ENCODE data around the gene PDPR. TPM values are rescaled to one million over a fixed set of nuclear protein-coding genes. Genes with fewer than 3 reads are reported as not detected.
"Not testable (repeated sequence)": the region's sequence is repeated elsewhere in the genome, so short reads cannot be mapped to it uniquely, and the experiment has no call there.

The PDPR gene
- total RNA-seq = 17.7 and 20.4 TPM in 2 replicates

GRCh38 chr16:70113982-70114826 is at the start of gene PDPR:
Gene PDPR, plus strand, starts transcription at chr16:70114332. Its CDS starts 6,161 bp downstream, at chr16:70120493.
- peak; percentile 92 for DNase-seq (ENCODE audit: low read depth in 2 of 2)

- DNase-seq (ENCODE audit: low read depth in 2 of 2) = peak; percentile 18 to 48
Observed at GRCh38 chr16:70064841-70065370, 49.2 kb upstream of the PDPR start.

GRCh38 chr16:70065376-70065745 is 48.8 kb upstream of the PDPR start:
- not testable (repeated sequence) for DNase-seq (ENCODE audit: low read depth in 2 of 2)

- peak; percentile 79 to 91 for DNase-seq (ENCODE audit: low read depth in 2 of 2)
Observed at GRCh38 chr16:70065746-70066658, 48.1 kb upstream of the PDPR start.

GRCh38 chr16:70066751-70067150 is 47.4 kb upstream of the PDPR start:
- not testable (repeated sequence) for DNase-seq (ENCODE audit: low read depth in 2 of 2)

GRCh38 chr16:70079081-70079480 is 35.1 kb upstream of the PDPR start:
- DNase-seq (ENCODE audit: low read depth in 2 of 2) = not testable (repeated sequence)

- not testable (repeated sequence) for DNase-seq (ENCODE audit: low read depth in 2 of 2)
Observed at GRCh38 chr16:70081219-70081618, 32.9 kb upstream of the PDPR start.

GRCh38 chr16:70083931-70084330 is 30.2 kb upstream of the PDPR start:
- DNase-seq (ENCODE audit: low read depth in 2 of 2) = not testable (repeated sequence)

- not testable (repeated sequence) for DNase-seq (ENCODE audit: low read depth in 2 of 2)
Observed at GRCh38 chr16:70088160-70088559, 26.0 kb upstream of the PDPR start.

- DNase-seq (ENCODE audit: low read depth in 2 of 2) = not testable (repeated sequence)
Observed at GRCh38 chr16:70088877-70089276, 25.3 kb upstream of the PDPR start.

GRCh38 chr16:70089289-70089688 is 24.8 kb upstream of the PDPR start:
- DNase-seq (ENCODE audit: low read depth in 2 of 2) = not testable (repeated sequence)

- DNase-seq (ENCODE audit: low read depth in 2 of 2) = peak in 1 of 2 donors; percentile 72
Observed at GRCh38 chr16:70091104-70091503, 23.0 kb upstream of the PDPR start.

- not testable (repeated sequence) for DNase-seq (ENCODE audit: low read depth in 2 of 2)
Observed at GRCh38 chr16:70094096-70094495, 20.0 kb upstream of the PDPR start.

- not testable (repeated sequence) for DNase-seq (ENCODE audit: low read depth in 2 of 2)
Observed at GRCh38 chr16:70109583-70110279, 4.4 kb upstream of the PDPR start.

GRCh38 chr16:70112162-70112561 is 2.0 kb upstream of the PDPR start:
- DNase-seq (ENCODE audit: low read depth in 2 of 2) = not testable (repeated sequence)

- not testable (repeated sequence) for DNase-seq (ENCODE audit: low read depth in 2 of 2)
Observed at GRCh38 chr16:70113599-70113981, 542 bp upstream of the PDPR start.

GRCh38 chr16:70118354-70118753 is 4.2 kb downstream of the PDPR start:
- not testable (repeated sequence) for DNase-seq (ENCODE audit: low read depth in 2 of 2)

- DNase-seq (ENCODE audit: low read depth in 2 of 2) = peak in 1 of 2 donors; percentile 6
Observed at GRCh38 chr16:70118776-70119175, 4.6 kb downstream of the PDPR start.

- not testable (repeated sequence) for DNase-seq (ENCODE audit: low read depth in 2 of 2)
Observed at GRCh38 chr16:70120398-70120797, 6.3 kb downstream of the PDPR start.

GRCh38 chr16:70123822-70124221 is 9.7 kb downstream of the PDPR start:
- not testable (repeated sequence) for DNase-seq (ENCODE audit: low read depth in 2 of 2)

- not testable (repeated sequence) for DNase-seq (ENCODE audit: low read depth in 2 of 2)
Observed at GRCh38 chr16:70126226-70126625, 12.1 kb downstream of the PDPR start.
